SHP77 treated with DMSO at 0.1 percent for 48 hours (cell line): Measurements from ENCODE around the gene SLFN12L.

Experiments
- DNase-seq: peaks from one replicate; lab custom pipeline; 2025; lab: John Stamatoyannopoulos, UW

SLFN12L gene

DNA sequence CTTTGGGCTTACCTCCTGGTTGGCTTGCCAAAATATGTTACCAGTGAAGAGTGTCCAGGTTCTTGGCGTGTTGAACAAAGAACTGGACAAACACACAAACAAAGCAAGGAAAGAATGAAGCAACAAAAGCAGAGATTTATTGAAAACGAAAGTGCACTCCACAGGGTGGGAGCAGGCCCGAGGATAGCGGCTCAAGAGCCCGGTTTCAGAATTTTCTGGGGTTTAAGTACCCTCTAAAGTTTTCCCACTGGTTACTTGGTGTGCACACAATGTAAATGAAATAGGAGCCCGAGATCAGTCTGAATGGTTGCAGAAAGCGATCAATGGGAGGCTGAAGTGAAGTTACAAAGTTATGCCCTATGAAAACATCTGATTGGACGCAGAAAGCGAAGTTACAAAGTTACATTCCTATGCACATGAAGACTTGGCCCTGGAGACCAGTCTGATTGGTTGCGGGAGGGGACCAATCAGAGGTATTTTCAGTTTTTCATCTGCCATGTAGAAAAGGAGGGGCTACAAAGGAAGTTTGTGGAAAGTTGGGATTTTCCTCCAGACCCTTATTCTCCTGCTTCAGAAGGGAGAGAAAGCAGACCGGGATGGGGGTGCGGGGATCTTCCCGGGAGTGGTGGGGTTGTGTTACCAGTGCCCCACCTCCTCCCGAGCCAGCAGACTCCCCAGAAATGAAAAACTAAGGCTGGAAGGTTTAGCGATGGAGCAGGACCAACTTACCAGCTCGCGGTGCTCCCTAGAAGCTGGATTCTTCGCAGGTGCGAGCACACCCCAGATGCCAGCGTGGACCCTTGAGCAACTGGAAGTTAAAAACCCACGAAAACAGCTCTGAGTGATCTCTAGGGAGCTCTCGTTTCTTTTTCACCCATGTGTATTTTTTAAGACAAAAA, 105.1 kb downstream of the SLFN12L start, which contains the start of gene SLFN12:
TSS of gene SLFN12 (minus strand) at position 325 of the 899 bp plus-strand sequence. CDS start 9,472 bp downstream, outside the sequence.
- DNase-seq, result no peak

DNA sequence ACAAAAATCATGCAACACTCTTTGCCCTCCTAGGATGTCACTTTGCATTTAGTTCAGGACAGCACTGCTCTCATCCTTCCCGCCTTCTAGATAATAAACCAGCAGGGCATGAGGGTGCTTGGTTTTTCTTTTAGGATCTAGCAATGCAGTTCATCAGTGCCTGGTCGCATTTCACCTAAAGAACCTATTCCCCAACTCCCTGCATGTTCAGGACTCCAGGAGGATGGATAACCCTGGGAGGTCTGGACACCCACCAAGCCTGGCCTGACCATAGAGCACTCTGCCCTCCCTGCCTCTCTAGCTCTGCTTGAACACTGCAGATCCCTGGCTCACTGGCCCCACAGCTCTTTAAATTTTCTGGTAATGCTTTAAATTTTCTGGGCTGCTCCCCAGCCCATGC, 107.8 kb downstream of the SLFN12L start:
- no peak for DNase-seq

DNA sequence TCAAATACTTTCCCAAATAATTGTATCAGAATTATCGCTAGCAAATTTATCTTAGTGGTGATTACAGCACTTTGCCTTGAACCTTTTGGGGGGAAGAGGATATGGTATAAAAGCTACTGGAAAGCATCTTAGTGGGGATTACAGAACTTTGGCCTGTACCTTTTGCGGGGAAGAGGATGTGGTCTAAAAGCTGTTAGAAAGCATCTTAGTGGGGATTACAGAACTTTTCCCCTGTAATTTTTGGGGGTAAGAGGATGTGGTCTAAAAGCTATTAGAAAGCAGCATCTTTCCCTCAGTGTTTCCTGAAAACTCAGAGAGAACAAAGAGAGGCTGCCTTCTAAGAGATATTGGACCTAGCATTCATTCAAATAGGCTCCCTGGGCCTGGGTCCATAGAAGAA, 109.2 kb downstream of the SLFN12L start:
- DNase-seq, result no peak

DNA sequence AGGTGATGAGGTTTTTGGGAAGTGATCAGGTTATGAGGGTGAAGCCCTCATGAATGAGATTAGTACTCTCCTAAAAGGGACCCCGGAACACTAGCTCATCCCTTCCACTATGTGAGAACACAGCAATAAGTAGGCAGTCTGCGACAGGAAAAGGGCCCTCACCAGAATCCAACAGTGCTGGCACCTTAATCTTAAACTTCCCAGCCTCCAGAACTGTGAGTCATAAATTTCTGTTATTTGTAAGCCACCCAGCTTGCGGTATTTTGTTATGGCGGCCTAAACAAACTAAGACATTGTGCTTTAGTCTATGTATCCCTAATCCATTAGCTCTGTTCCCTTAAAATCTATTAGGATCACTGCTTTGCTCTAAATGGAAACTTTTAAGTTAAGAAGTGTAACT, 113.7 kb downstream of the SLFN12L start:
- DNase-seq, result no peak
